Muscle of leg (tissue), 11 donors: ENCODE results near the gene LHX5. TPM values are rescaled to one million over a fixed set of nuclear protein-coding genes. Genes with fewer than 3 reads are reported as not detected.

ENCODE experiments used
- DNase-seq: peaks from one replicate; pipeline ENCODE4 v3.0.0; 2013
- H3K27ac ChIP-seq: one replicate; pipeline ENCODE4 v1.5.1; 2013; ENCODE audit warnings: mild to moderate bottlenecking, low read length, control low read depth
- H3K27me3 ChIP-seq: one replicate; pipeline ENCODE4 v1.6.1; 2013; ENCODE audit warnings: low read length; ENCODE audit not compliant: control insufficient read depth, insufficient read depth
- H3K36me3 ChIP-seq: one replicate; pipeline ENCODE4 v1.6.1; 2013; ENCODE audit warnings: low read length; ENCODE audit not compliant: control insufficient read depth, insufficient read depth
- H3K4me1 ChIP-seq: one replicate; pipeline ENCODE4 v1.6.1; 2013; ENCODE audit warnings: low read length; ENCODE audit not compliant: control insufficient read depth, insufficient read depth
- H3K4me3 ChIP-seq: one replicate; pipeline ENCODE4 v1.5.1; 2013; ENCODE audit warnings: low read length, control low read depth
- H3K9me3 ChIP-seq: replicated peaks from 2 replicates; pipeline ENCODE4 v1.6.1; 2013; ENCODE audit warnings: low read depth, low read length; ENCODE audit not compliant: control insufficient read depth
- WGBS: methylation state at CpG from one replicate; pipeline ENCODE4 v1.1.5; 2013; ENCODE audit warnings: missing lambda C conversion rate; ENCODE audit not compliant: insufficient coverage; 5-methylcytosine and 5-hydroxymethylcytosine counted together
- polyA plus RNA-seq, 8 donors: library from polyadenylated mRNA; unstranded; fragments of 120-200 nt; gene quantifications; one replicate each; pipeline versions ENCODE4 v1.2.1 to v1.2.3, GENCODE V29; 2013; ENCODE audit warnings: inconsistent platforms in 1 of 8, low replicate concordance in 1 of 8; ENCODE audit not compliant: insufficient read length in 8 of 8, insufficient read depth in 1 of 8
- total RNA-seq: library from RNA; stranded (reverse); fragments of 120-200 nt; gene quantifications from one replicate; pipeline ENCODE4 v1.2.4, GENCODE V29; 2013

Gene LHX5
- total and polyA plus RNA-seq, 9 donors: not detected

- H3K36me3 ChIP-seq: no peaks in the 10 kb centered on the region
- H3K4me3 ChIP-seq: no peak overlapping the region
- H3K4me1 ChIP-seq: no peaks in the 10 kb centered on the region
- peaks cover 11% of the 10 kb centered on the region for H3K27me3 ChIP-seq
- no peak for DNase-seq
- H3K9me3 ChIP-seq: no peaks in the 10 kb centered on the region
- no peak overlapping the region for H3K27ac ChIP-seq
- 60% methylated on average over 9 of the region's 14 CpGs for WGBS
These were observed 30.5 kb downstream of the LHX5 start for GRCh38 chr12:113440947-113441782.

GRCh38 chr12:113440336-113440735, 31.3 kb downstream of the LHX5 start:
- H3K9me3 ChIP-seq: no peaks in the 10 kb centered on the region
- 65% methylated on average over 6 of the region's 7 CpGs for WGBS
- H3K27me3 ChIP-seq: peaks cover 11% of the 10 kb centered on the region
- no peak overlapping the region for H3K27ac ChIP-seq
- H3K36me3 ChIP-seq: no peaks in the 10 kb centered on the region
- DNase-seq: no peak
- H3K4me1 ChIP-seq: no peaks in the 10 kb centered on the region
- H3K4me3 ChIP-seq: no peak overlapping the region

DNA sequence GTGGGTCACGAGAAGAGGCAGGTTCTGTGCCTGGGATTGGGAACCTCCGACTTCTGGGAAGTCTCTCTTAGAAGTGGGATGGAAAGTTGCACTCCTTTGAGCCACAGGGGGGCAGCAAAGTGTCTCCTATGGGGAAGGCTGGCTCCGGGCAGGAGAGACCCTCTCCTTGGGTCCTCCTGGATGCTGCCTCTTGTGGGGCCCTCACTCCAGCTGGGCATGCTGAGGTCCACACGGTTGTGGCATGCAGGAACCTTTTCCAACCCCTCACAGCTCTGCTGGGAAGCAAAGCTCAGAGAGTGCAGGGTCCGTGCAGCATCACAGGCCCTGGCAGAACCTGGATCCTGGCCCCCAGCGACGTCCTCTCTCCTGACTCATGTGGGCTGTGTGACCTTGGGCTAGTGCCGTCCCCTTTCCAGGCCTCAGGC, 32.1 kb downstream of the LHX5 start:
- 30% methylated on average over 7 of the region's 8 CpGs for WGBS
- H3K4me3 ChIP-seq: no peak overlapping the region
- H3K36me3 ChIP-seq: no peaks in the 10 kb centered on the region
- H3K9me3 ChIP-seq: no peaks in the 10 kb centered on the region
- H3K27ac ChIP-seq: no peak overlapping the region
- no peaks in the 10 kb centered on the region for H3K4me1 ChIP-seq
- H3K27me3 ChIP-seq: peaks cover 8% of the 10 kb centered on the region
- DNase-seq: peak; percentile 26

GRCh38 chr12:113439301-113439597, 32.4 kb downstream of the LHX5 start:
- peaks cover 8% of the 10 kb centered on the region for H3K27me3 ChIP-seq
- no peaks in the 10 kb centered on the region for H3K36me3 ChIP-seq
- no peak overlapping the region for H3K27ac ChIP-seq
- H3K9me3 ChIP-seq: no peaks in the 10 kb centered on the region
- 0% methylated on average over 2 of the region's 4 CpGs for WGBS
- no peak for DNase-seq
- no peaks in the 10 kb centered on the region for H3K4me1 ChIP-seq
- H3K4me3 ChIP-seq: no peak overlapping the region

- Histone ChIP-seq H3K36me3 (no peaks in the 10 kb centered on the region), H3K4me3 (no peak overlapping the region), H3K27me3 (peaks cover 8% of the 10 kb centered on the region), H3K9me3 (no peaks in the 10 kb centered on the region), H3K27ac (no peak overlapping the region), H3K4me1 (no peaks in the 10 kb centered on the region)
- 78% methylated on average over 4 of the region's 4 CpGs for WGBS
- no peak for DNase-seq
These were observed 33.0 kb downstream of the LHX5 start for GRCh38 chr12:113438523-113439300.

DNA sequence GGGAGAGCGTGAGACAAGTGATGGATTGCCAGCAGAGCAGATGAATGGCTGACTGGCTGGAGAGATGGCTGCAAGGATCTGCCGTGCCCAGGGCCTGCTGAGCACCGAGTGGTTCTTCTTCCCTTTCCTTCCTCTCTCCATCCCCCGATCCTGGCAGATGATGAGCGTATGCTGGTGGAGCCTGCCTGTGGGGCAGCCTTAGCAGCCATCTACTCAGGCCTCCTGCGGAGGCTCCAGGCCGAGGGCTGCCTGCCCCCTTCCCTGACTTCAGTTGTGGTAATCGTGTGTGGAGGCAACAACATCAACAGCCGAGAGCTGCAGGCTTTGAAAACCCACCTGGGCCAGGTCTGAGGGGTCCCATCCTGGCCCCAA, 34.0 kb downstream of the LHX5 start:
- DNase-seq: no peak
- Histone ChIP-seq H3K9me3 (no peaks in the 10 kb centered on the region), H3K27ac (no peak overlapping the region), H3K36me3 (no peaks in the 10 kb centered on the region), H3K4me1 (no peaks in the 10 kb centered on the region), H3K27me3 (peaks cover 6% of the 10 kb centered on the region), H3K4me3 (no peak overlapping the region)
- WGBS: 69% methylated on average over 8 of the region's 9 CpGs

DNA sequence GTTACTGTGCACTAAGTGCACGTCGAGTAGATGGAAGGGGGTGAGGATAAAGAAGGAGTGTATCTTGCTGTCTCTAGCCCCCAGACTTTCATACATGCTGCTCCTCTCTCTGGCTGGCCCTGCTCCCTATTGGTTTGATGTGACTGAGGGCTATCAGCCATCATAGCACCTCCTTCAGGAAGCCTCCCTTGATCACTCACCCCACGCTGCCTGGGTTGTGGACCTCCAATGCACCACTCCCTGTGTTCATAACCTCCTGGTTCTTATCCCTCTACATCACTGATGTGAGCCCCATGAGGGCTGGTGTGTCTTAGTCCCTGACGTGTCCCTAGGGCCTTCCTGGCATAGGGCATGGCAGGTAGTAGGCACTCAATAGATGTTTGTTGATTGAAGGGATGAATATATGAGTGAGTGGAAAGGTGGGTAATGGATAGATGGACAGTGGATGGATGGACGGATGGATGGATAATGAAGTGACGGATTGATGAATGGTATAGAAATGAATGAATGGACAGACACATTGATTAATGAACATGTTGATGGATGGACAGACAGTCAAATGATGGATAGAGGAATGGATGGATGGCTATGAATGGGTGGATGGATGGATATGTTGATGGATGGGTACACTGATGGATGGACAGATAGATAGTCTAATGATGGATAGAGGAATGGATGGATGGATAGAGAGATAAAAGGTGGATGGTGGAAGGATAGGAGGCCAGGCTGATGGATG, 34.5 kb downstream of the LHX5 start:
- H3K36me3 ChIP-seq: no peaks in the 10 kb centered on the region
- no peaks in the 10 kb centered on the region for H3K9me3 ChIP-seq
- H3K4me3 ChIP-seq: no peak overlapping the region
- DNase-seq: no peak
- no peaks in the 10 kb centered on the region for H3K4me1 ChIP-seq
- H3K27me3 ChIP-seq: peaks cover 6% of the 10 kb centered on the region
- no peak overlapping the region for H3K27ac ChIP-seq
- 92% methylated on average over 3 of the region's 6 CpGs for WGBS

DNA sequence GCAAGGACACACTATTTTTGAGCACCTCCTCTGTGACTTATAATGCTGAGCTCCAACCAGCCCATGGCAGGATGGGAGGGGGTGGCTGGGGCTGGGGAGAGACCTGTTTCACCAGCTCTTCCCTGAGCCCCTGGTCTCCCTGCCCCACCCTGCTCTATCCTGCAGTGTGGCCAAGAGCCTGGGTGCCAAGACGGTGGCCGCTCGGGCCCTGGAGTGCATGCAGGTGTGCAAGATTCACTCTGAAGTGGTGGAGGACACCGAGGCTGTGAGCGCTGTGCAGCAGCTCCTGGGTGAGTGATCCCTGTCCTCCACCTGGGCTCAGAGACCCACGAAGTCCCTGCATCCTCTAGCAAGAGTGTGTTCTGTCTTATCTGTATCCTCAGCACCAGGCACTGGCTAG, 35.1 kb downstream of the LHX5 start:
- DNase-seq: no peak
- 81% methylated on average over 6 of the region's 6 CpGs for WGBS
- no peak overlapping the region for H3K4me3 ChIP-seq
- no peak overlapping the region for H3K27ac ChIP-seq
- H3K9me3 ChIP-seq: no peaks in the 10 kb centered on the region
- no peaks in the 10 kb centered on the region for H3K36me3 ChIP-seq
- peaks cover 6% of the 10 kb centered on the region for H3K27me3 ChIP-seq
- no peaks in the 10 kb centered on the region for H3K4me1 ChIP-seq

DNA sequence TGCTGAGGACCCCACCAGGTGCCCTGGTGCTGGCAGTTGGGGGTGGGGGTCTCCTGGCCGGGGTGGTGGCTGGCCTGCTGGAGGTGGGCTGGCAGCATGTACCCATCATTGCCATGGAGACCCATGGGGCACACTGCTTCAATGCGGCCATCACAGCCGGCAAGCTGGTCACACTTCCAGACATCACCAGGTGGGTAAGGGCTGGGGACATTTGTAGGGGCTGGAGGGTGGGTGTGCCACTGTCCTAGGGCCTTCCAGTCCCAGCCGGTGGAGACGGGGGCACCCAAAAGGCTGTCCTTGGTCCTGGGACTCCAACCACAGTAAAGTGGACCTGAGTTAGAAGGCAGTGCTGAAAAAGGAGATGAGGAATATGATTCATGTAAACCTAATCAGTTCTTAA, 36.3 kb downstream of the LHX5 start:
- H3K27me3 ChIP-seq: peaks cover 4% of the 10 kb centered on the region
- no peaks in the 10 kb centered on the region for H3K36me3 ChIP-seq
- H3K4me1 ChIP-seq: no peaks in the 10 kb centered on the region
- H3K9me3 ChIP-seq: no peaks in the 10 kb centered on the region
- H3K27ac ChIP-seq: no peak overlapping the region
- no peak overlapping the region for H3K4me3 ChIP-seq
- DNase-seq: no peak
- 77% methylated on average over 2 of the region's 5 CpGs for WGBS

- no peaks in the 10 kb centered on the region for H3K4me1 ChIP-seq
- no peaks in the 10 kb centered on the region for H3K9me3 ChIP-seq
- no peak overlapping the region for H3K4me3 ChIP-seq
- H3K36me3 ChIP-seq: no peaks in the 10 kb centered on the region
- peaks cover 2% of the 10 kb centered on the region for H3K27me3 ChIP-seq
- H3K27ac ChIP-seq: no peak overlapping the region
- no peak for DNase-seq
These were observed 38.7 kb downstream of the LHX5 start for GRCh38 chr12:113432986-113433385.
